ENCODE results near the gene NCK2.
"Not testable (repeated sequence)": the region's sequence is repeated elsewhere in the genome, so short reads cannot be mapped to it uniquely, and the experiment has no call there.

NCK2 gene

GRCh38 chr2:105752691-105753358, 8.1 kb downstream of the NCK2 start:
- no peak overlapping the region for H3K4me3 ChIP-seq (ENCODE audit: low read depth, low read length)
- no peak for TF ChIP-seq CTCF (IDR thresholded peaks at IDR 0.05; ENCODE audit: low read depth, low read length)
- in situ Hi-C loops (cut with HindIII; ENCODE audit: low sequenced_read_pairs): no loop called here
- no peak for DNase-seq (ENCODE audit: low read depth, low spot score)

GRCh38 chr2:105753380-105753779, 8.7 kb downstream of the NCK2 start:
- no peak for DNase-seq (ENCODE audit: low read depth, low spot score)
- TF ChIP-seq CTCF (IDR thresholded peaks at IDR 0.05; ENCODE audit: low read depth, low read length): no peak
- in situ Hi-C loops (cut with HindIII; ENCODE audit: low sequenced_read_pairs): no loop called here
- H3K4me3 ChIP-seq (ENCODE audit: low read depth, low read length): no peak overlapping the region

GRCh38 chr2:105754011-105754410, 9.3 kb downstream of the NCK2 start:
- H3K4me3 ChIP-seq (ENCODE audit: low read depth, low read length): no peak overlapping the region
- no peak for DNase-seq (ENCODE audit: low read depth, low spot score)
- in situ Hi-C loops (cut with HindIII; ENCODE audit: low sequenced_read_pairs): no loop called here
- no peak for TF ChIP-seq CTCF (IDR thresholded peaks at IDR 0.05; ENCODE audit: low read depth, low read length)

GRCh38 chr2:105754994-105755393, 10.3 kb downstream of the NCK2 start:
- no peak for DNase-seq (ENCODE audit: low read depth, low spot score)
- no peak overlapping the region for H3K4me3 ChIP-seq (ENCODE audit: low read depth, low read length)
- in situ Hi-C loops (cut with HindIII; ENCODE audit: low sequenced_read_pairs): no loop called here
- no peak for TF ChIP-seq CTCF (IDR thresholded peaks at IDR 0.05; ENCODE audit: low read depth, low read length)

GRCh38 chr2:105755895-105756294, 11.2 kb downstream of the NCK2 start:
- H3K4me3 ChIP-seq (ENCODE audit: low read depth, low read length): no peak overlapping the region
- no peak for DNase-seq (ENCODE audit: low read depth, low spot score)
- TF ChIP-seq CTCF (IDR thresholded peaks at IDR 0.05; ENCODE audit: low read depth, low read length): no peak
- in situ Hi-C loops (cut with HindIII; ENCODE audit: low sequenced_read_pairs): no loop called here

- no peak for TF ChIP-seq CTCF (IDR thresholded peaks at IDR 0.05; ENCODE audit: low read depth, low read length)
- H3K4me3 ChIP-seq (ENCODE audit: low read depth, low read length): no peak overlapping the region
- in situ Hi-C loops (cut with HindIII; ENCODE audit: low sequenced_read_pairs): no loop called here
- no peak for DNase-seq (ENCODE audit: low read depth, low spot score)
Observed at GRCh38 chr2:105756435-105756834, 11.7 kb downstream of the NCK2 start.

- in situ Hi-C loops (cut with HindIII; ENCODE audit: low sequenced_read_pairs); H3K4me3 ChIP-seq (ENCODE audit: low read depth, low read length); DNase-seq (ENCODE audit: low read depth, low spot score): not testable (repeated sequence)
Observed at GRCh38 chr2:105756865-105757264, 12.2 kb downstream of the NCK2 start.

All from astrocyte of the spinal cord (primary cell).